Measurements from ENCODE around the gene BMPER.

DNA sequence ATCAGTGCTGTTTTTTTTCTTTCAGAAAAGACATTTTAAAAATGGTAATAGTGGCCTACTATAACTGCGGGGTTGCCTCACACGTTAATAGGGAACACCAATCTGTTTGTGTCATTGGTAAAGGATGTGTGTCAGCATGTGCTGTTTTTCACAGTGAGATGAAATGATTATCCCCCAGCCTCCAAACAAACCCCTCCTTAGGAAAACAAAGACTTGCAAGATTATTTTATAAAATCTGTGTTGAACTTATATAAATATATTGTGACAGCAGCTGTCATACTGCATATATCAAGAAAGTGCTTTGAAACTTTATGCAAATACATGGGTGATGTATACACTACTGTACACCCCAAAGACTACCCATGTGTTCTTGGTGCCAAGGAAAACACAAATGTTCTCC, 125.8 kb downstream of the BMPER start:
- TF ChIP-seq, protein P1, sequence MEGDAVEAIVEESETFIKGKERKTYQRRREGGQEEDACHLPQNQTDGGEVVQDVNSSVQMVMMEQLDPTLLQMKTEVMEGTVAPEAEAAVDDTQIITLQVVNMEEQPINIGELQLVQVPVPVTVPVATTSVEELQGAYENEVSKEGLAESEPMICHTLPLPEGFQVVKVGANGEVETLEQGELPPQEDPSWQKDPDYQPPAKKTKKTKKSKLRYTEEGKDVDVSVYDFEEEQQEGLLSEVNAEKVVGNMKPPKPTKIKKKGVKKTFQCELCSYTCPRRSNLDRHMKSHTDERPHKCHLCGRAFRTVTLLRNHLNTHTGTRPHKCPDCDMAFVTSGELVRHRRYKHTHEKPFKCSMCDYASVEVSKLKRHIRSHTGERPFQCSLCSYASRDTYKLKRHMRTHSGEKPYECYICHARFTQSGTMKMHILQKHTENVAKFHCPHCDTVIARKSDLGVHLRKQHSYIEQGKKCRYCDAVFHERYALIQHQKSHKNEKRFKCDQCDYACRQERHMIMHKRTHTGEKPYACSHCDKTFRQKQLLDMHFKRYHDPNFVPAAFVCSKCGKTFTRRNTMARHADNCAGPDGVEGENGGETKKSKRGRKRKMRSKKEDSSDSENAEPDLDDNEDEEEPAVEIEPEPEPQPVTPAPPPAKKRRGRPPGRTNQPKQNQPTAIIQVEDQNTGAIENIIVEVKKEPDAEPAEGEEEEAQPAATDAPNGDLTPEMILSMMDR (conservative IDR thresholded peaks at IDR 0.05 in 1 of 2, IDR thresholded peaks at IDR 0.05 in 1 of 2; ENCODE audit: extremely low read depth in 1 of 2, insufficient read depth in 1 of 2, low read depth in 1 of 2, low read length in 2 of 2), result no peak
- TF ChIP-seq EZH2 (IDR thresholded peaks at IDR 0.05; ENCODE audit: borderline replicate concordance, low read length), result no peak

Data from mammary epithelial cell (primary cell).